COR-L47 (cell line): ENCODE results near the gene PRDM15.
"Not testable (repeated sequence)": the region's sequence is repeated elsewhere in the genome, so short reads cannot be mapped to it uniquely, and the experiment has no call there.

Experiments used
- DNase-seq: peaks from one replicate; lab custom pipeline; 2025; lab: John Stamatoyannopoulos, UW

Gene PRDM15

GRCh38 chr21:41804381-41804780 lies 74.8 kb downstream of the PRDM15 start:
- DNase-seq: no peak

GRCh38 chr21:41803316-41803715 lies 75.8 kb downstream of the PRDM15 start:
- DNase-seq: no peak

- no peak for DNase-seq
Observed at GRCh38 chr21:41802684-41803083, 76.5 kb downstream of the PRDM15 start.

- no peak for DNase-seq
Observed at GRCh38 chr21:41802198-41802584, 77.0 kb downstream of the PRDM15 start.

GRCh38 chr21:41801321-41802197 lies 77.6 kb downstream of the PRDM15 start:
- DNase-seq: no peak

- no peak for DNase-seq
Observed at GRCh38 chr21:41800425-41801320, 78.5 kb downstream of the PRDM15 start.

- DNase-seq: no peak
Observed at GRCh38 chr21:41799763-41800162, 79.4 kb downstream of the PRDM15 start.

GRCh38 chr21:41798326-41798725 lies 80.8 kb downstream of the PRDM15 start:
- no peak for DNase-seq

GRCh38 chr21:41796476-41797080 lies 82.6 kb downstream of the PRDM15 start:
- no peak for DNase-seq

GRCh38 chr21:41795726-41796125 lies 83.4 kb downstream of the PRDM15 start:
- no peak for DNase-seq

GRCh38 chr21:41794600-41794999 lies 84.5 kb downstream of the PRDM15 start:
- DNase-seq: no peak

GRCh38 chr21:41792711-41793110 lies 86.4 kb downstream of the PRDM15 start:
- no peak for DNase-seq

- DNase-seq: no peak
Observed at GRCh38 chr21:41786509-41786987, 92.6 kb downstream of the PRDM15 start.

GRCh38 chr21:41785262-41785661 lies 93.9 kb downstream of the PRDM15 start:
- DNase-seq: not testable (repeated sequence)

- no peak for DNase-seq
Observed at GRCh38 chr21:41784456-41785102, 94.6 kb downstream of the PRDM15 start.

GRCh38 chr21:41783476-41784180 lies 95.5 kb downstream of the PRDM15 start:
- DNase-seq: peak; percentile 94

- DNase-seq: no peak
Observed at GRCh38 chr21:41781050-41781410, 98.1 kb downstream of the PRDM15 start.

GRCh38 chr21:41780337-41781049 lies 98.7 kb downstream of the PRDM15 start:
- no peak for DNase-seq

- no peak for DNase-seq
Observed at GRCh38 chr21:41779659-41780058, 99.5 kb downstream of the PRDM15 start.

- DNase-seq: no peak
Observed at GRCh38 chr21:41778930-41779600, 100.1 kb downstream of the PRDM15 start.
